Activated naive CD4-positive, alpha-beta T cell treated with anti-CD3 and anti-CD28 coated beads, Interleukin-2, amount 10 ng/mL, durations not matched to agents 7 days and 5 days (primary cell): ENCODE measurements around the gene OPCML.

ENCODE experiments used
- CTCF ChIA-PET: fragments of 350-600 bp; sonication (Branson Sonifier 250); formaldehyde crosslinking; loops from one replicate; lab custom pipeline; 2021; ENCODE audit warnings: antibody characterized with exemption; lab: Charles Lee
- DNase-seq: peaks from one replicate; pipeline ENCODE4 v3.0.0-alpha.2; 2020
- H3K27ac Mint-ChIP-seq: one replicate; pipeline ENCODE4 v1.8.0; 2021; ENCODE audit warnings: mild to moderate bottlenecking, moderate library complexity, mixed read lengths
- H3K27me3 Mint-ChIP-seq: one replicate; pipeline ENCODE4 v1.8.0; 2021; ENCODE audit warnings: mild to moderate bottlenecking, mixed read lengths
- H3K36me3 Mint-ChIP-seq: one replicate; pipeline ENCODE4 v1.8.0; 2021; ENCODE audit warnings: mixed read lengths
- H3K4me1 Mint-ChIP-seq: one replicate; pipeline ENCODE4 v1.8.0; 2021; ENCODE audit warnings: mixed read lengths
- H3K4me3 Mint-ChIP-seq: one replicate; pipeline ENCODE4 v1.8.0; 2021; ENCODE audit warnings: mild to moderate bottlenecking, moderate library complexity, mixed read lengths
- H3K9me3 Mint-ChIP-seq: one replicate; pipeline ENCODE4 v1.8.0; 2021; ENCODE audit warnings: mixed read lengths

Gene OPCML

GRCh38 chr11:132856032-132856431 lies 676.3 kb downstream of the OPCML start:
- Mint-ChIP-seq H3K27ac (no peak overlapping the region), H3K36me3 (no peaks in the 10 kb centered on the region), H3K4me3 (no peak overlapping the region), H3K4me1 (no peaks in the 10 kb centered on the region), H3K27me3 (peaks cover 3% of the 10 kb centered on the region), H3K9me3 (peaks cover 1% of the 10 kb centered on the region)
- DNase-seq, result no peak
- CTCF ChIA-PET, result no interaction called here

- no peak overlapping the region for H3K4me3 Mint-ChIP-seq
- H3K36me3 Mint-ChIP-seq, result no peaks in the 10 kb centered on the region
- H3K27ac Mint-ChIP-seq, result no peak overlapping the region
- no peak for DNase-seq
- H3K9me3 Mint-ChIP-seq, result peaks cover 1% of the 10 kb centered on the region
- peaks cover 3% of the 10 kb centered on the region for H3K27me3 Mint-ChIP-seq
- CTCF ChIA-PET, result no interaction called here
- no peaks in the 10 kb centered on the region for H3K4me1 Mint-ChIP-seq
These were observed 676.8 kb downstream of the OPCML start for GRCh38 chr11:132855516-132855915.

DNA sequence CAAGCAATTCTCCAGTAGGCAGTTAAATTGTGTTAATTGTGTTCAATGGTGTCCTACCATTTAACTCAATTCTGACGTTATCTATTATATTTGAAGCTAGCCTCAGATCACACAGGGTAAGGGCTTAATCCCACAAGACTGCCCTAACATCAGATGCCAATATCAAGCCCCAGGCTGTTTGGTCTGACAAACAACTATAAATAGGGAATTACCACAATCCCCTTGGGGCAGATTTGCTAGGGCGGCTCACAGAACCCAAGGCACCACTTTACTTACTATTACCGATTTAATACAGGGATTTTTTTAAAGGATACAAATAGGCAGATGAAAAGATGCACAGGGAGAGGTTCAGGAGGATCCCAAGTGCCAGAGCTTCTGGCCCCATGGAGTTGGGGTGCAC lies 678.4 kb downstream of the OPCML start:
- no peak for DNase-seq
- CTCF ChIA-PET, result no interaction called here
- H3K27me3 Mint-ChIP-seq, result peaks cover 3% of the 10 kb centered on the region
- no peaks in the 10 kb centered on the region for H3K36me3 Mint-ChIP-seq
- no peaks in the 10 kb centered on the region for H3K4me1 Mint-ChIP-seq
- no peak overlapping the region for H3K4me3 Mint-ChIP-seq
- no peak overlapping the region for H3K27ac Mint-ChIP-seq
- peaks cover 1% of the 10 kb centered on the region for H3K9me3 Mint-ChIP-seq

- no peak for DNase-seq
- H3K9me3 Mint-ChIP-seq, result peaks cover 1% of the 10 kb centered on the region
- H3K27ac Mint-ChIP-seq, result no peak overlapping the region
- H3K4me3 Mint-ChIP-seq, result no peak overlapping the region
- CTCF ChIA-PET, result no interaction called here
- H3K36me3 Mint-ChIP-seq, result no peaks in the 10 kb centered on the region
- H3K27me3 Mint-ChIP-seq, result no peaks in the 10 kb centered on the region
- no peaks in the 10 kb centered on the region for H3K4me1 Mint-ChIP-seq
These were observed 679.9 kb downstream of the OPCML start for GRCh38 chr11:132852361-132852760.

GRCh38 chr11:132851247-132851646 lies 681.1 kb downstream of the OPCML start:
- no peak for DNase-seq
- H3K4me1 Mint-ChIP-seq, result no peaks in the 10 kb centered on the region
- no peak overlapping the region for H3K4me3 Mint-ChIP-seq
- CTCF ChIA-PET, result no interaction called here
- H3K9me3 Mint-ChIP-seq, result no peaks in the 10 kb centered on the region
- H3K27me3 Mint-ChIP-seq, result no peaks in the 10 kb centered on the region
- no peak overlapping the region for H3K27ac Mint-ChIP-seq
- no peaks in the 10 kb centered on the region for H3K36me3 Mint-ChIP-seq

GRCh38 chr11:132850266-132850665 lies 682.0 kb downstream of the OPCML start:
- H3K9me3 Mint-ChIP-seq, result no peaks in the 10 kb centered on the region
- DNase-seq, result no peak
- H3K4me1 Mint-ChIP-seq, result no peaks in the 10 kb centered on the region
- H3K27me3 Mint-ChIP-seq, result no peaks in the 10 kb centered on the region
- no peaks in the 10 kb centered on the region for H3K36me3 Mint-ChIP-seq
- CTCF ChIA-PET, result no interaction called here
- H3K27ac Mint-ChIP-seq, result no peak overlapping the region
- H3K4me3 Mint-ChIP-seq, result no peak overlapping the region

GRCh38 chr11:132848336-132848735 lies 684.0 kb downstream of the OPCML start:
- Mint-ChIP-seq H3K4me1 (no peaks in the 10 kb centered on the region), H3K4me3 (no peak overlapping the region), H3K9me3 (no peaks in the 10 kb centered on the region), H3K27me3 (no peaks in the 10 kb centered on the region), H3K27ac (no peak overlapping the region), H3K36me3 (no peaks in the 10 kb centered on the region)
- no peak for DNase-seq
- CTCF ChIA-PET, result no interaction called here

GRCh38 chr11:132846075-132846474 lies 686.2 kb downstream of the OPCML start:
- H3K9me3 Mint-ChIP-seq, result no peaks in the 10 kb centered on the region
- no peak for DNase-seq
- H3K4me3 Mint-ChIP-seq, result no peak overlapping the region
- H3K36me3 Mint-ChIP-seq, result no peaks in the 10 kb centered on the region
- no peaks in the 10 kb centered on the region for H3K4me1 Mint-ChIP-seq
- H3K27ac Mint-ChIP-seq, result no peak overlapping the region
- no peaks in the 10 kb centered on the region for H3K27me3 Mint-ChIP-seq
- CTCF ChIA-PET, result no interaction called here

- H3K27ac Mint-ChIP-seq, result no peak overlapping the region
- no peaks in the 10 kb centered on the region for H3K4me1 Mint-ChIP-seq
- no peak for DNase-seq
- no peaks in the 10 kb centered on the region for H3K36me3 Mint-ChIP-seq
- H3K4me3 Mint-ChIP-seq, result no peak overlapping the region
- H3K9me3 Mint-ChIP-seq, result no peaks in the 10 kb centered on the region
- H3K27me3 Mint-ChIP-seq, result no peaks in the 10 kb centered on the region
- CTCF ChIA-PET, result no interaction called here
These were observed 687.2 kb downstream of the OPCML start for GRCh38 chr11:132844956-132845696.

- peaks cover 8% of the 10 kb centered on the region for H3K9me3 Mint-ChIP-seq
- no peaks in the 10 kb centered on the region for H3K4me1 Mint-ChIP-seq
- CTCF ChIA-PET, result no interaction called here
- H3K27me3 Mint-ChIP-seq, result no peaks in the 10 kb centered on the region
- H3K27ac Mint-ChIP-seq, result no peak overlapping the region
- H3K36me3 Mint-ChIP-seq, result no peaks in the 10 kb centered on the region
- no peak overlapping the region for H3K4me3 Mint-ChIP-seq
- no peak for DNase-seq
These were observed 691.6 kb downstream of the OPCML start for GRCh38 chr11:132840660-132841059.

DNA sequence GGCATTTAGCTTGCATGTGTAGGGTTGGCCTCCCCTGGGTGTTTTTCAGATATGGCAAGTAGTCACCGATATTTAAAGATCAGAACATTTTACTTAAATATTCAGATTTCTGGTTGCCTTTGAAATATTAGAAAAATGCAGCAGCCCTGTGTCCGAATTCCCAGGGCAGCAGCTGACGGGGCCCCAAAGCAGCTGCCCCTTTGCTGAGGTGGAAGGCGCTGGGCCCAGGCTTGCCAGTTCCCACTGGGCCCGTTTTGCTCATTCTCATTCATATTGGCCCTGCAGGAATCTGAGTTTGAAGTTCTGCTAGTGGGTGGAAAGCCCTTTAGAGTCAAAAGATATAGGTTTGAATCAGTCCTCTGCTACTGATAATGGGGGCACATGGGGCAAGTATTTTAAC lies 692.1 kb downstream of the OPCML start:
- Mint-ChIP-seq H3K27me3 (no peaks in the 10 kb centered on the region), H3K4me1 (no peaks in the 10 kb centered on the region), H3K9me3 (peaks cover 8% of the 10 kb centered on the region), H3K36me3 (no peaks in the 10 kb centered on the region), H3K27ac (no peak overlapping the region), H3K4me3 (no peak overlapping the region)
- CTCF ChIA-PET, result no interaction called here
- DNase-seq, result no peak

- Mint-ChIP-seq H3K27ac (no peak overlapping the region), H3K4me1 (no peaks in the 10 kb centered on the region), H3K27me3 (no peaks in the 10 kb centered on the region), H3K4me3 (no peak overlapping the region), H3K9me3 (peaks cover 8% of the 10 kb centered on the region), H3K36me3 (no peaks in the 10 kb centered on the region)
- no peak for DNase-seq
- CTCF ChIA-PET, result no interaction called here
These were observed 692.9 kb downstream of the OPCML start for GRCh38 chr11:132839236-132839945.

GRCh38 chr11:132838627-132839026 lies 693.7 kb downstream of the OPCML start:
- H3K4me1 Mint-ChIP-seq, result no peaks in the 10 kb centered on the region
- no peaks in the 10 kb centered on the region for H3K27me3 Mint-ChIP-seq
- H3K27ac Mint-ChIP-seq, result no peak overlapping the region
- H3K4me3 Mint-ChIP-seq, result no peak overlapping the region
- DNase-seq, result no peak
- H3K9me3 Mint-ChIP-seq, result peaks cover 8% of the 10 kb centered on the region
- H3K36me3 Mint-ChIP-seq, result no peaks in the 10 kb centered on the region
- CTCF ChIA-PET, result no interaction called here

- no peak for DNase-seq
- CTCF ChIA-PET, result no interaction called here
- no peaks in the 10 kb centered on the region for H3K36me3 Mint-ChIP-seq
- H3K27me3 Mint-ChIP-seq, result no peaks in the 10 kb centered on the region
- no peak overlapping the region for H3K27ac Mint-ChIP-seq
- H3K4me1 Mint-ChIP-seq, result no peaks in the 10 kb centered on the region
- H3K4me3 Mint-ChIP-seq, result no peak overlapping the region
- H3K9me3 Mint-ChIP-seq, result no peaks in the 10 kb centered on the region
These were observed 701.0 kb downstream of the OPCML start for GRCh38 chr11:132831272-132831671.

GRCh38 chr11:132824642-132825041 lies 707.7 kb downstream of the OPCML start:
- no peak for DNase-seq
- Mint-ChIP-seq H3K27me3 (no peaks in the 10 kb centered on the region), H3K4me3 (no peak overlapping the region), H3K4me1 (no peaks in the 10 kb centered on the region), H3K36me3 (no peaks in the 10 kb centered on the region), H3K27ac (no peak overlapping the region), H3K9me3 (no peaks in the 10 kb centered on the region)
- CTCF ChIA-PET, result no interaction called here
